Central memory CD8-positive, alpha-beta T cell (primary cell): ENCODE measurements around the gene RANBP9.

Experiments used
- ATAC-seq: fragments of 150-1000 bp; cut with Tn5 transposase; replicated peaks from 2 replicates; pipeline ENCODE4 v1.10.0; 2022; ENCODE audit warnings: mild to moderate bottlenecking, moderate FRiP score, moderate number of reproducible peaks; ENCODE audit not compliant: poor library complexity, severe bottlenecking; ENCODE audit errors: extremely low read depth
- DNase-seq, 2 donors: peaks; one replicate each; pipeline ENCODE4 v3.0.0; 2021; ENCODE audit warnings: low spot score in 2 of 2
- H3K27ac Mint-ChIP-seq: one replicate; pipeline ENCODE4 v1.8.0; 2022; ENCODE audit warnings: low read depth, mild to moderate bottlenecking, moderate library complexity, mixed read lengths
- H3K27me3 Mint-ChIP-seq: one replicate; pipeline ENCODE4 v1.8.0; 2022; ENCODE audit warnings: mixed read lengths
- H3K36me3 Mint-ChIP-seq: one replicate; pipeline ENCODE4 v1.8.0; 2022; ENCODE audit warnings: mild to moderate bottlenecking, moderate library complexity, mixed read lengths; ENCODE audit not compliant: insufficient read depth
- H3K4me1 Mint-ChIP-seq: one replicate; pipeline ENCODE4 v1.8.0; 2022; ENCODE audit warnings: mixed read lengths
- H3K4me3 Mint-ChIP-seq: one replicate; pipeline ENCODE4 v1.8.0; 2022; ENCODE audit warnings: mild to moderate bottlenecking, moderate library complexity, mixed read lengths
- H3K9me3 Mint-ChIP-seq: one replicate; pipeline ENCODE4 v1.8.0; 2022; ENCODE audit warnings: mixed read lengths

Gene RANBP9

DNA sequence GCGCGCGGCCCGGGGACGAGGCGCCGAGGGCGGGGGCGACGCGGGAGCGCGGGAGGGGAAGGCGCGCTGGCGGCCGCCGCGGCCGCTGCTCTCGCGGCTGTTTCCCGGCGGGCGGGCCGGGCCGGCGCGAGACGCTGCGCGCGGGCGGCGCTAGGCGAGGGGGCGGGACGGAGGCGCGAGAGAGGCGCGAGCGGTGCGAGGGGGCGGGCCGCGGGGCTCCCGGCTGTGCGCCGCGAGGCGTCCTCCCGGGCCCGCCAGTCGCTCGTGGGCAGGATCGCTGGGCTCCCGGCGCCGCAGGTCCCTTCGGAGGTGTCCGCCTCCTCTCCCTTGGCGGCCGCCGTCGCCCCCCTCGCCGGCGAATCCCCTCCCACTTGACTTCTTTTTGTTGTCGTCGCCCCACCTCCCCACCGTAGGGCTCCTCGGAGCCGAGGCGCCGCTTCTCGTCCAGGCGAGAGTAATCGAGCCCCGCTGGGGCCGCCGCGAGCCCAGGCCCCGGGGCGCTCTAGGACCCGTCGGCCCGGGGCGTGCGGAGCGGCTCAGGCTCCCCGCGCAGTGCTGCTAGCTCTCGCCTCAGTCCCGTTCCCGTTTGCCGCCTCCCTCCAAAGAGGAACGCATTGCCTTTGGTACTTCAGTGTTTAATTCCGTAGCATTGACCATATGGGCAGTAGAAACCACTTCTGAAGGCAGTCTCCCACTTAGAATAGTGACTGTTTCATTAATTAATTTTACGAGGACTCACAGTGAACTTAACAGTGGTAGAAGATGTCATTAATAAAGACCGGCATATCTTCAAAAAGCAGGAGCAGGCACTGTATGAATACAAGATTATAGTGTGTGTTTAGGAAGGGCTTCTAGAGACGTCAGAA is at the start of gene RANBP9:
Gene RANBP9 (minus strand): TSS at position 103 of the 866 bp plus-strand sequence. CDS start 330 bp downstream, outside the sequence.
- ATAC-seq (peak; percentile 86), DNase-seq (peak; percentile 78 to 87)
- Mint-ChIP-seq H3K9me3 (no peaks in the 10 kb centered on the region), H3K27me3 (no peaks in the 10 kb centered on the region), H3K4me3 (peak within 1 kb of the TSS; percentile 93), H3K36me3 (peaks cover 15% of the 10 kb centered on the region), H3K27ac (peak within 1 kb of the TSS; percentile 96), H3K4me1 (peaks cover 46% of the 10 kb centered on the region)

DNA sequence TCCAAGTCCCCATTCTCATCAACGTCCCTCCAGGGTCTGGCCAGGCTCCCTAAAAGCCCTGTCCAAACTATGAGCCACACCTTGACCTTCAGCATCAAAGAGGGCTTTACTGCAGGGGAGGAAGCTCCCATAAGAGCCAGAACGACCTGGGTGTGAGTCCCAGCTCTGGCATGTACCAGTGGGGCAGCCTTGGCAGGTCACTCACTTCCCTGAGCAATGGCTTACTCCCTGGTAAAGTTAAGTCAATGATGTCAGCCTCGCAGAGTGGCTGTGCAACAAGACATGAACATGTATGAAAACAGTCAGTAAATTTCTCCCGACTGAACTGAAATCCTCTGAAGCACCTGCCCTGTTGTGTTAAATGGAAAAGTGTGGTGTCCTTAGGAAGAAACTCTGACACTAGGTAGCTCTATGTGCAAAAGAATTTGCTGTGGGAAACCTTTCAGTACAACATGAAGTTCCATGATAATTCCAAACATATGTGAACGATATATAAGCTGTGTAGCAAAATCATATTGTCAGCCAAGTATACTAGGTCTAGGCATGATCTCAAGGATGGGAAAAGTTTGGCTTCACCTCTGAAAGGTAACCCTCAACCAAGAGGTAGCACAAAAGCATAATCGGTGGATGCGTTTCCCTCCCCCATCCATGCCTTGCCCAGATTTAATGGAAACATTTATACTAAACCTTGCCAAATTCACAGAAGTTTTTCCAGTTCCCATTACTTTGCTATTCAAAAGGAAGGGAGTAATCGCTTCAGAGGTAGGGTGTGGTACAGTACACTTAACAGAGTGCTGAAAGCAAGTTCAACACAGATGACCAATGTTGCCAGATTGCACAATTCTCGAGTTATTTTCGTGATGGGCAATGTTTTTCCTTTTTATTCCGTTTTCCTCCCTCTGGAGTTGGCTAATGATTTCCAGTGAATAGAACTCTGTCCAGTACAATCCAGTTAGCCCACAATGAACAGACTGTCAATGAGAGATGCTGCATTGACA is 49.0 kb upstream of the RANBP9 start:
- DNase-seq (no peak), ATAC-seq (no peak)
- H3K4me3 Mint-ChIP-seq: no peak overlapping the region
- no peaks in the 10 kb centered on the region for H3K36me3 Mint-ChIP-seq
- no peak overlapping the region for H3K27ac Mint-ChIP-seq
- H3K9me3 Mint-ChIP-seq: no peaks in the 10 kb centered on the region
- H3K4me1 Mint-ChIP-seq: peaks cover 12% of the 10 kb centered on the region
- H3K27me3 Mint-ChIP-seq: no peaks in the 10 kb centered on the region

DNA sequence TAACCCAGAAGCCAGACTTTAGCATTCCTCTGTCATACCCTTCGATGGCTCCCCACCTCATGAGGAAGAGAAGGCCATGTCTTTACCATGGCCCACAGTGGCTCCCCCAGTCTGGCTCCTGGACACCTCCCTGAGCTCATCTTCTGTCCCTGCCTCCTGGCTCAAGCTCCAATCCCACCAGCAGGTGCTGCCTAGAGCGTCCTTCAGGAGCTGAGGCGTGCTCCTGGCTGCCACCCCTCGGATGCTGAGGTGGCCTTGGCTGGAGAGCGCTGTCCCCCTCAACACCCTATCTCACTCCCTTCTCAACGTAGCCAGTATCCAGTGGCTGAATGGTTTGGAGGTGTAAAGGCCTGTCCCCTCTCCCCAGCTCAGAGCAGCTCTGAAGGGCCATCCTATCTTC is 47.4 kb upstream of the RANBP9 start:
- H3K4me1 Mint-ChIP-seq: peaks cover 12% of the 10 kb centered on the region
- no peak overlapping the region for H3K4me3 Mint-ChIP-seq
- ATAC-seq (no peak), DNase-seq (no peak)
- no peaks in the 10 kb centered on the region for H3K9me3 Mint-ChIP-seq
- no peaks in the 10 kb centered on the region for H3K36me3 Mint-ChIP-seq
- H3K27ac Mint-ChIP-seq: no peak overlapping the region
- no peaks in the 10 kb centered on the region for H3K27me3 Mint-ChIP-seq

DNA sequence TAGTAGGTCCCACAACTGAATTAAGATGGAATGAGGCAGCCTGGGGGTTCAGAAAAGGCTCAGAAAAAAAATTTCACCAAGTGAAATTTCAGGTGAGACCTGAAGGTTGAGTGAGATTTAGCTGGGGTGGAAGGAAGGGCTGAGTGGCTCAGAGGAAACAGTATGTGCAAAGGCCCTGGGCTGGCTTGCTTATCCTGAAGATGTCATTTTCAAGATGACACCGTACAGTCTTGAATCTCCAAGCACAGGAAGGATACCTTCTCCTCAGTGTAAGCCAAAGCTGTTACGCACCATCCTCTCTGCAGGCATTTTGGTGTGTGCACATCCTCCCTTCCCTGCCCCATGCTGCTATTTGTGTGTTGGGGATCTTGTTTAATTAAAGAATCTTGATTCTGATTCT is 43.0 kb upstream of the RANBP9 start:
- DNase-seq: no peak
- ATAC-seq: no peak
- no peak overlapping the region for H3K4me3 Mint-ChIP-seq
- peaks cover 4% of the 10 kb centered on the region for H3K4me1 Mint-ChIP-seq
- no peaks in the 10 kb centered on the region for H3K36me3 Mint-ChIP-seq
- H3K27ac Mint-ChIP-seq: no peak overlapping the region
- H3K27me3 Mint-ChIP-seq: no peaks in the 10 kb centered on the region
- H3K9me3 Mint-ChIP-seq: no peaks in the 10 kb centered on the region

DNA sequence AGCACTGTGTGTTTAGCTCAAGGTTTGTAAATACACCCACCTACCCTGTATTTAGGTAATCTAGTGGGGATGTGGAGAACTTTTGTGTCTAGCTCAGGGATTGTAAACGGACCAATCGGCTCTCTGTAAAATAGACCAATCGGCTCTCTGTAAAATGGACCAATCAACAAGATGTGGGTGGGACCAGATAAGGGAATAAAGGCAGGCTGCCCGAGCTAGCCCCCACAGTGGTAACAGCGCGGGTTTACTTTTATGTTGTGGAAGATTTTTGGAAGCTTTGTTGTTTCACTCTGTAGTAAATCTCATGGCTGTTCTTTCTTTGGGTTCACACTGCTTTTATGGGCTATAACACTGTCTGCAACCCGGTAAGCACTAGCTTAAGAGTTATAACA is 32.1 kb upstream of the RANBP9 start:
- H3K4me3 Mint-ChIP-seq: no peak overlapping the region
- no peak for ATAC-seq
- DNase-seq: no peak
- peaks cover 13% of the 10 kb centered on the region for H3K4me1 Mint-ChIP-seq
- H3K27me3 Mint-ChIP-seq: no peaks in the 10 kb centered on the region
- no peak overlapping the region for H3K27ac Mint-ChIP-seq
- H3K36me3 Mint-ChIP-seq: peaks cover 6% of the 10 kb centered on the region
- peaks cover 5% of the 10 kb centered on the region for H3K9me3 Mint-ChIP-seq

DNA sequence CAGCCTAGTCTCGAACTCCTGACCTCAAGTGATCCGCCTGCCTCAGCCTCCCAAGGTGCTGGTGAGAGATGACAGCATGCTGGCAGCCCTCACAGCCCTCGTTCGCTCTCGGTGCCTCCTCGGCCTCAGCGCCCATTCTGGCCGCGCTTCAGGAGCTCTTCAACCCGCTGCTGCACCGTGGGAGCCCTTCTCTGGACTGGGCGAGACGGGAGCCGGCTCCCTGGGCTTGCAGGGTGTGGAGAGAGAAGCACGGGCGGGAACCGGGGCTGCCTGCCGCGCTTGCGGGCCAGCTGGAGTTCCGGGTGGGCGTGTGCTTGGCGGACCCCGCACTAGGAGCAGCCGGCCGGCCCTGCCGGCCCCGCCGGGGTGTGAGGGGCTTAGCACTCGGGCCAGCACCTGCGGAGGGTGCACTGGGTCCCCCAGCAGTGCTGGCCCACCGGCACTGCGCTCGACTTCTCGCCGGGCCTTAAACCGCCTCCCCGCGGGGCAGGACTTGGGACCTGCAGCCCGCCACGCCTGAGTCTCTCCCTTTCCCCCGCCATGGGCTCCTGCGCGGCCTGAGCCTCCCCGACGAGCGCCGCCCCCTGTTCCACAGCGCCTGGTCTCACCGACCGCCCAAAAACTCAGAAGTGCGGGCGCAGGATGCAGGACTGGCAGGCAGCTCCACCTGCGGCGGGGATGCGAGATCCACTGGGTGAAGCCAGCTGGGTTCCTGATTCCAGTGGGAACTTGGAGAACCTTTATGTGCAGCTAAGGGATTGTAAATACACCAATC is 31.5 kb upstream of the RANBP9 start:
- Mint-ChIP-seq H3K4me1 (peaks cover 13% of the 10 kb centered on the region), H3K4me3 (no peak overlapping the region), H3K9me3 (peaks cover 5% of the 10 kb centered on the region), H3K27me3 (no peaks in the 10 kb centered on the region), H3K36me3 (peaks cover 6% of the 10 kb centered on the region), H3K27ac (no peak overlapping the region)
- no peak for DNase-seq
- no peak for ATAC-seq

DNA sequence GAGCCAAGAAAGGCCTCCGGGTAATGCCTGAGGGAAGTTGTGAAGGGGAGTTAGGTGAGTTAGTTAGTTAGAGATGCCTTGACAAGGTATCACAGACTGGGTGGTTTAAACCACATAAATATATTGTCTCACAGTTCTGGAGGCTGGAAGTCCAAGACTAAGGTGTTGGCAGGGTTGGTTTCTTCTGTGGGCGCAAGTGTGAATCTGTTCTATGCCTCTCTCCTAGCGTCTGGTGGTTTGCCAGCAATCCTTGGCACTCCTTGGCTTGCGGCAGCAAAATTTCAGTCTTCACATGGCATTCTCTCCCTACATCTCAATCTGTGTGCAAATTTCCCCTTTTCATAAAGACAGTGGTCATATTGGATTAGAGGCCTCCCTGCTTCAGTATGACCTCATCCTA is 29.7 kb upstream of the RANBP9 start:
- Mint-ChIP-seq H3K4me3 (no peak overlapping the region), H3K4me1 (peaks cover 4% of the 10 kb centered on the region), H3K27ac (peak overlapping the region; percentile 48), H3K9me3 (peaks cover 5% of the 10 kb centered on the region), H3K36me3 (peaks cover 2% of the 10 kb centered on the region), H3K27me3 (no peaks in the 10 kb centered on the region)
- ATAC-seq (peak; percentile 28), DNase-seq (no peak)

DNA sequence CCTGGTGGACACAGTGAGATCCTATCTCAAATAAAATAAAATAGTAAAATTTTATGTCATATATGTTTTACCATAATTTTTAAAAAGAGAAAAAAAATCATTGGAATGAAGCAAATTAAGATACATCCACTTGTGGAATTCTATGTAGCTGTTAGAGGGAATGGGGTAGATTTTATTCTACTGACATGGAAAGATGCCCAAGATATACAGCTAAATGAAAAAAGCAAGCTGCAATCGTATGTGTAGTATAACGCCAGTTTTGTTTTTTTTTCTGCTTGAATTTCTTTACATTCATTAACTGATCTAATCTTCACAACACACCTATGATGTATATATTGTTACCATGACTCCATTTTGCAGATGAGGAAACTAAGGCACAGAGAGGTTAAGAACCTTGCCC is 23.4 kb upstream of the RANBP9 start:
- H3K27ac Mint-ChIP-seq: no peak overlapping the region
- no peaks in the 10 kb centered on the region for H3K9me3 Mint-ChIP-seq

DNA sequence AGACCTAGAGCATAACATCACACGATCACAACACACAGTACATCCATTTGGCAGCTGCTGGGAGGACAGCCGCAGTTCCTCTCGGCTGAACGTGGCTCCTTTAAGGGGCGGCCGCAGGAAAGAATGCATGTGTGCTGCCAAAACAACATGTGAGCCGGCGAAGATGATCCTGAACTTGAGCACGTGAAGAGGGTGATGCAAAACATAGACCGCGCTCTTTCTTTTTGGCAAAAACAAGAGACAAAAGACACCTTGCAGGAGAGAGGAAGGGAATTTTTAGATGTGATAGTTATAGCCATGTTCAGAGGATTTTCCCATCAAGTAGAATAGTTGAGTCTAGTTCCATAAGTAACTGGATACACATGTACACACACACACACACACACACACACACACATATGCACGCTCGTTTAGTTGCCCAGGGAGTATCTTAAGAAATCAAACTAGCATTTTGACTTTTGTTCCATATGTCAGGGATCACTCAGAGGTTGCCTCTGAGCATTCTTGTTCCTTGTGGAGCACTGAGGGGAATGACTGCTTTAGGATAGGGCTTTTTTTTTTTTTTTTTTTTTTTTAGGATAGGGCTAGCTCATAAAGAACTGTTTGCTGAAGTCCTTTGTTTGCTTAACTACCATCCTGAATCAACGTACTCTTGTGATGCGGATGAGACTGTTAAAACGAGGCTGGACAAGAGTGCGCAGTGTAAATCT is 21.7 kb upstream of the RANBP9 start:
- Mint-ChIP-seq H3K36me3 (no peaks in the 10 kb centered on the region), H3K27ac (no peak overlapping the region), H3K4me3 (no peak overlapping the region), H3K27me3 (peaks cover 10% of the 10 kb centered on the region), H3K4me1 (no peaks in the 10 kb centered on the region), H3K9me3 (no peaks in the 10 kb centered on the region)
- no peak for ATAC-seq
- DNase-seq: no peak

More for the DNA sequence above, 23.4 kb upstream of the RANBP9 start:
- no peak for ATAC-seq
- H3K36me3 Mint-ChIP-seq: no peaks in the 10 kb centered on the region
- H3K4me3 Mint-ChIP-seq: no peak overlapping the region
- H3K4me1 Mint-ChIP-seq: no peaks in the 10 kb centered on the region
- peaks cover 10% of the 10 kb centered on the region for H3K27me3 Mint-ChIP-seq
- no peak for DNase-seq

DNA sequence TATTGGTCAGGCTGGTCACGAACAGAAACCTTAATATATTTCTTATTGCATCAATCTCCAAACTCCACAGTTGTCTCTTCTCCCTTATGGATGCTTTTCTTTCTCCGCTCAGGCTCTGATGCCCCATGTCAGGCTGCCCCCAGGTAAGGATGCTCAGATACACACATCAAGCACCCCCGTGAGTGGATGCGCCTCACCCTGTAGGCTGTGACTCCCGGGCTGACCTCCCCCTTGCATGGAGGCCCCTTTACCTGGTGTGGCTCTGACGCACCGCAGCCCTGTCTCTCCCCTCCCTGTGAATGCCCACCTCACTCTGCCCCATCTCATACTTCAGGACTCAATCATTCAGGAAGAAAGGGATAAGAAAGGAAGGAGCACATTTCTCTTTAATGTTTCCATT is 19.1 kb upstream of the RANBP9 start:
- no peak for DNase-seq
- Mint-ChIP-seq H3K4me3 (no peak overlapping the region), H3K36me3 (no peaks in the 10 kb centered on the region), H3K27me3 (peaks cover 10% of the 10 kb centered on the region), H3K4me1 (peaks cover 3% of the 10 kb centered on the region), H3K27ac (no peak overlapping the region), H3K9me3 (no peaks in the 10 kb centered on the region)
- ATAC-seq: no peak

DNA sequence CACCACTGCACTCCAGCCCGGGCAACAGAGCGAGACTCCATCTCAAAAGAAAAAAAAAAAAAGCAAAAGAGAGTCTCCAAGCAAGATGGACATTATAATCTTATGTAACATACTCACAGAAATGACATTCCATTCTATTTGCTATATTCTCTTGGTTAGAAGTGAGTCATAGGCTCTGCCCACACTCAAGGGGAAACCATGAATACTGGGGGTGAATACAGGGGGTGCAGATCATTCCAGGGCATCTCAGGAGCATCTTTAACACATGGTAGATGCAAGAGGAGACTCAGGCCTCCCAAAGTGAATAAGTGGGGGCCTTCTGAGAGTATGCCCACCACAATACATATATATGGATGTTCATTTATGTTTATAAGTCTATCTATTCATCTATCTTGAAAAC is 18.3 kb upstream of the RANBP9 start:
- Mint-ChIP-seq H3K27me3 (peaks cover 10% of the 10 kb centered on the region), H3K9me3 (no peaks in the 10 kb centered on the region), H3K4me1 (peaks cover 5% of the 10 kb centered on the region), H3K27ac (no peak overlapping the region), H3K36me3 (no peaks in the 10 kb centered on the region), H3K4me3 (no peak overlapping the region)
- DNase-seq (no peak), ATAC-seq (no peak)

DNA sequence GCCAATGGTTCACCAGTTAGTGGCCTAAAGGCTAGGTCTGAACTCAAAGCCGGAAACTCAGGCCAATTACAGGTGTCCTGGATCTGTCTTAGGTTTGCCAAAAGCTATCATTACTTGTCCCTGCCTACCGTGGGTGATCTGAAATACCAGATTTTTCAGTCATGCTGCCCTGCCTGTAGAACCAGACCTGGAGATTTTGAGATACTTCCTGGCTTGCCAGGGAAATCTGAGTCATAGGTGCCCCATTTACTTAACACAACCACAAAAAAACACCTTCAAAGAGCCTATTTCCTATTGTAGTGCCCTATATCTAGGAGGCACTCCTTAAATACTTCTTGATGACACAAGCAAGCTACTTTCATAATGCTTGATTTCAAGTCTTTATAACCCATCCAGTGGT is 13.9 kb upstream of the RANBP9 start:
- peak overlapping the region; percentile 34 for H3K4me3 Mint-ChIP-seq
- no peak overlapping the region for H3K27ac Mint-ChIP-seq
- peaks cover 3% of the 10 kb centered on the region for H3K36me3 Mint-ChIP-seq
- no peaks in the 10 kb centered on the region for H3K9me3 Mint-ChIP-seq
- DNase-seq (no peak), ATAC-seq (peak; percentile 46)
- H3K27me3 Mint-ChIP-seq: no peaks in the 10 kb centered on the region
- peaks cover 5% of the 10 kb centered on the region for H3K4me1 Mint-ChIP-seq
